GM21447 (cell line): ENCODE measurements around the gene SMIM27.

ENCODE experiments used
- ATAC-seq: cut with Tn5 transposase; IDR thresholded peaks from one replicate; pipeline ENCODE4 v1.9.1; 2021; ENCODE audit not compliant: unreplicated experiment

SMIM27 gene

DNA sequence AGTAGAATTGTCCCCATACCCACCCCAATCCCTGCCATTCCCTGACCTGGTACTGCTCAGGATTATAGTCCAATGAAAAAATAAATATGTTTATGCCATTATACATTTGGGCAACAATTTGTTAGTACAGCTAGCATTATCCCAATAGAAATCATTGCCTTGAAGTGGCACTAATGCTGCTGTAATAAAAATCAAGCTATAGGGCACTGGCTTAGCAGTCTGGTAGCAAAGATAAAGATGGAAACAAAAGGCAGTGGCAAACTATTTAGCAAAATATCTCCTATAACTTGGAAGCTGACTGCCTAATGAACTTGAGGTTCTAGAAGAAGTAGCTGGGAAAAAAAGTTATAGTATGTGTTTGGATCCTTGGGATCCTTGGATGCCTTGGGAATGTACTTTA, 2.5 kb downstream of the SMIM27 start:
- no peak for ATAC-seq

DNA sequence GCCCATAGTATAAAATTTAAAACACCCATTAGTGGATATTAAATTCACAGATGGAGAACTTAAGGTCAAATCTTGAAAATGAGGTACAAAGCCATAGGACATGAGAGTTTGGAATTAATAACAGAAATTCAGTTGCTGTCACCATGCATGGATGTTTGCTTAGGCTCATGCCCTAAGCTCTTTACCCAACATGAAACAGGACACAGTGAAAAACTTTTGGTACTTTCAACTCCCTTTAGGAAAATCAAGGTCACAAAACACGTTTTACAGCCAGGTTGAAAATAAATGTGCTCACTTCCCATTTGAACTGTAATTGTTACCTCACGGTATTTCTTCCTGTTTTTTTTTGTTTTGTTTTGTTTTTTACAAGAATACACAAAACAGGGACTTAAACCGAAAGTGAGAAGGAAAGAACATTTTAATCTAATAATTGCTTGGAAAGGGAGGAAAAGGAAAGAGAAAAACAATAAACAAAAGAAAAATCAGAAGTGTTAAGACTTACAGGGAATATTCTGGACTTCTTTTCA, 6.3 kb downstream of the SMIM27 start:
- ATAC-seq, result no peak

DNA sequence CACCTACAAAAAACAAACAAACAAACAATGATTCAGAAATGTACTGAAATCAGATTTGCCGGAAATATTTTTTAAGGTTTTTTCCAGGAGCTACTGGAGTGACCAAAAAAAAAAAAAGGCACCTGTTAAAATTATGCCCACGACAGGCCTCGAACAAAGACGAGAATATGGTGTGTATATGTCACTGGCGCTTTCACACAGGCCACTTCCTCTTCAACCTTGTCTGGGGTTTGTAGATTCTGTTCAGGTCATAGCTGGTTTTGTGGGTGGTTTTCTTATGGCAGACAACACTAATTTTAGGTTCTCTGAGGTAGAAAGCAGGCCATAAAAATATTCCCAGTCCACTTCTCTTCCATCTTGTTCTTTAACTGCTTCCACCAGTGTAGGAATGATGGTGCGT, 13.8 kb downstream of the SMIM27 start:
- ATAC-seq, result no peak

DNA sequence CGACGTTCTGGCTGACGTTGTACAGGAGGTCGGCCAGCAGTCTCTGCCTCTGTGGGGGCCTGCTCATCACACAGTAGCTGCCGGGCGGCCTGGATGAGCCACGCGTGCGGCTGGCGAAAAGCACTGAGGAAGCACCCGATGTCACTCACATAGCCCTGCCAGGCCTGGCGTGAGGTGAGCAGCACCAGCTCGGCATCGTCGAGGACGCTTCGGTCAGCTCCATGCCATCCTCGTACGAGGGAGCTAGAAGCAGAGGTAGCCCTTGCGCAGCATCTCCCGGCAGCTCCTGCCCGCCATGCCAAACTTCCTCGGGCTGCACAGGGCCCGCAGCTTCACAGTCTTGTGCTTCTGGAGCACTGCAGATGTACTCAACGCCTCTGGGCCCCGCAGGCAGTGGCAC, 14.6 kb downstream of the SMIM27 start:
- no peak for ATAC-seq

DNA sequence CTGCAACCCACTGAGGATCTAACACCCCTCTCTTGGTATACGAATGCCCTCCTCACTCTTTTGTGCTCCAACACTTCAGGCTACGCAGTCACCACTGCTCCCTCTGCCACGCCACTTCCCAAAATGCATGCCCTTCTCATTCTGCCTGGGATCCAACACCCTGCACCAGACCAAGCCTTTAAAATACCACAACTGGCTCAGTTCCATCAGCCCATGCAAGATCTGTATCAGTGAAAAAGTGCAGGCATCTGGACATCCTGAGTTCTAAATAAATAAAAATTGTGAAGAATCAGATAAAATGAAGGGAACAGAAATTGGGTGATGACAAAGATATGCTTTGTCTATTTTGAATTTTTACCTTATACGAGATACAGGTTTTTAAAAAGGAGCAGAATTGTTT, 18.1 kb downstream of the SMIM27 start:
- no peak for ATAC-seq

DNA sequence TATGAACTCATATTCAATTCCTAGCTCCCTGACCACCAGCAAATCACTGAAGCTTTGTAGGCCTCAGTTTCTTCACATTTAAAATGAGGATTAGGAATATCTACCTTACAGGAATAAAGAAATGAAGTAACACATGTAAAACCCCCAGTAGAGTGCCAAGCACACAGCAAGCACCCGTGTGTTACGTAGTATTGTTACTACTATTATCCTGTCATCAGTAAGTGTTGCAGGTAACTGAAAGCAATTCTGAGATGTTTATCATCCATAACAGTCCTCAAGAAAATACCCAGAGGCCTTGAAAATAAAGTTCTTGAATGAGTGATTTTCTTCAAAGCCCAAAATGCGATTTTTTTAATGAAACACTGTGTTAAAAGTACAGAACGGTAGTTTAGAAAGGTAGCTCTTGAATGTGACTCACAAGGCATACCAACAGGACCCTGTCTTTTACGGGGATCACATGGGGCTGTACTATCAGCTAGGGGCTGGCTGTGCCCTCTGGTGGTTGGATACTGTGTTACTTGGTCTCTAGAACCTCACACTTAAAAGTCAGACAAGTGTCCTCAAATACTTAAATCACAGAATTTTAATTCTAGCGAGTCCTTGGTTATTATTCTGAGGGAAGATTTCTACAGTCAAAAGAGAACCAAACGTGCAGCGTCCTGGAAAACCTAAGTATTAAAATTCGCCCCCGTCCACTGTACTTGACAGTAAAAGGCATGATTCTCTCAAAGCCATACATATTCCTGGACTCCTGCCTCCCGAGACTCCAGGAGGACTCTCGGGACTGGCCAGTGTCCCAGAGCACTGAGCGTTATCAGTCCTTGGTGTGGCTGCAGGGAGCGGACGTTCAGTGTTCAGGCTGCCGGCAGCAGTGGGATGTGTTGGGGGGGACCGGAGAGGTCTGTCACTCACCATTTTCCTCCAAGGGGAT, 20.1 kb downstream of the SMIM27 start:
- peak; percentile 94 for ATAC-seq

DNA sequence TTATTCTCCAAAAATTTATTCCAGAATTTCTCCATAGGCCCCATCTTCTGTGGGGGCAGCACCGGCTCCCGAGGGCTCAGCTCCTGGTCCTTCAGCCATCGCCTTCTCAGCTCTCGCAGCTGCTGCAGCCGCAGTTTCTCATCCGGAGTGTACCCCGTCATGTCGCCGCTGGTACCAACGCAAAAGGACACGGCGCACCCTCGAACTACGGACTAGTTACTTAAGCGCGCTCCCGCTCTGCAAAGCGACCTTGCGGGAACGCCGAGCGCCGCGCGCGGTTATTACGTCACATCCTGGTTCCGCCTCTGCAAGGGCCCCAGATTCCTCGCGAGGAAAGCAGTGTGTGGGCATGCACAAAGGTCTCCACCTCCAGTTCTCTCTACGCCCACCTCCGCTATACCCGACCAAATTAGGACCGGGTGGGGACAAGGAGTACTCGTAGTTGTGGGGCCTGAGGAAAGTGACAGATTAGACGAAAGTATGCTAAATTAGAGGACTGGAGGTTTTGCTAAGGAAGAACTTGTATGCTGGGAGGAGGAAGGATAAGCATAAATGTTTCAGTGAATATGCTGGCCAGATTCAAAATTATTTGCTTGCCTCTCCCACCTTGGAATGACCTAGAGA, 20.9 kb downstream of the SMIM27 start, which contains the start of gene NDUFB6:
NDUFB6 (minus strand) TSS at position 260 of the 624 bp plus-strand sequence; CDS start at position 161, 99 bp downstream.
- peak; percentile 77 for ATAC-seq

DNA sequence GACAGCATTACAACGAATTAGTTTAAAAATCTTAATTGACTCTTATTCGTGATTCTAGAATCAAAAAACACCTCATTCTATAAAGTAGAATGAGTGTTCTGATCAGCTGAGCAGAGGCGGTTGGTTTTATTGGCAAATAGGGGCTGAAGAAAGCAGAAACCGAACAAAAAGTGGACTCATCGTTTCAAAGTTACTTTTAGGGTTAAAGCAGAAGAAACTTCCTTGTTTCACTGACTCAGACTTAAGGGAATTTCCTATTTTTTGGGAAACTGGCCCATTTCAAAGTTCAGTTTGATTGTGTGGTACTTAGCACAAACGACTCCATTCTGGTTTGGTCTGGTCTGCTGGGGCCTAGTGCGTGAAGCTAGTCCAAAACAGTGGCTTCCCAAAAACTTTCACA, 21.7 kb downstream of the SMIM27 start:
- ATAC-seq, result no peak

DNA sequence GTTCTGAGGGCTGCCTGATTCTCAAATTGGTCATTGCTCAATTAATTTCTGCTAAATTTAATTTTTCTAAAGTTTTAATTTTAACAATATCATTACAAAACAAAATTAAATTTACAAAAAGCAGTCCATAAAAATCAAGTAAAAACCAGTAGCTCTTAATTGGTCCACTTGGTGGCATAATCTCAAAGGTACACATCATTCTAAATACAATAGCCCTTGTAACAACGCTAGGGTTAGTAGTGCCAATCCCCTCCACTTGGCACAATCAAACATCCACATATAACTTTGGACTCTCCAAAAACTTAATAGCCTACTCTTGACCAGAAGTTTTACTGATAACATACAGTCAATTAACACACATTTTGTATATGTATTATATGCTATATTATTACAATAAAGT, 22.7 kb downstream of the SMIM27 start:
- ATAC-seq, result no peak

DNA sequence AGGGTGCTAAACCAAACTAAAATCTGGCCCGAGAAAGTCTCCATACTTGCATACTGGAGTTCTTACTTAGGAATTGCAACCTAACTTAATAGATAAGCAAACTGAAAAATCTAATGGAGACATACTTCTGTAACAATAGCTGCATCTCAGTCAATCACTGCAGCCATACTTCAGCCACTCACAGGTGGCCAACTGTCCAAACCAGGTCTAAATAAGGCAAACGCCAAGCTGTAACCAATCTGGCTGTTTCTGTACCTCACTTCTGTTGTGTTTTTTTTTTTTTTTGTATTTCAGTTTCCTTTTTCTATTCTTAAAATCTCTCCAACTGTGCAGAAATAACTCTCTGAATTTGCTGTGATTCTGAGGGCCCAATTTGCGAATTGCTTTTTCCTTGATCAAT, 25.2 kb downstream of the SMIM27 start:
- ATAC-seq, result no peak

DNA sequence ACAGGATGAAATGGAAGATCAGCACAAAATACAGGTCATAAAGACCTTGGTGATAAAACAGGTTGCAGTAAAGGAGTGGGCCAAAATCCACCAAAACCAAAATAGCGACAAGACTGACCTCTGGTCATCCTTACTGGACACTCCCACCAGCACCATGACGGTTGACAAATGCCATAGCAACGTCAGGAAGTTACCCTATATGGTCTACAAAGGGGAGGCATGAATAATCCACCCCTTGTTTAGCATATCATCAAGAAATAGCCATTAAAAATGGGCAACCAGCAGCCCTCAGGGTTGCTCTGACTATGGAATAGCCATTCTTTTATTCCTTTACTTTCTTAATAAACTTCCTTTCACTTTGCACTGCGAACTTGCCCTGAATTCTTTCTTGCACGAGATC, 26.8 kb downstream of the SMIM27 start:
- no peak for ATAC-seq

DNA sequence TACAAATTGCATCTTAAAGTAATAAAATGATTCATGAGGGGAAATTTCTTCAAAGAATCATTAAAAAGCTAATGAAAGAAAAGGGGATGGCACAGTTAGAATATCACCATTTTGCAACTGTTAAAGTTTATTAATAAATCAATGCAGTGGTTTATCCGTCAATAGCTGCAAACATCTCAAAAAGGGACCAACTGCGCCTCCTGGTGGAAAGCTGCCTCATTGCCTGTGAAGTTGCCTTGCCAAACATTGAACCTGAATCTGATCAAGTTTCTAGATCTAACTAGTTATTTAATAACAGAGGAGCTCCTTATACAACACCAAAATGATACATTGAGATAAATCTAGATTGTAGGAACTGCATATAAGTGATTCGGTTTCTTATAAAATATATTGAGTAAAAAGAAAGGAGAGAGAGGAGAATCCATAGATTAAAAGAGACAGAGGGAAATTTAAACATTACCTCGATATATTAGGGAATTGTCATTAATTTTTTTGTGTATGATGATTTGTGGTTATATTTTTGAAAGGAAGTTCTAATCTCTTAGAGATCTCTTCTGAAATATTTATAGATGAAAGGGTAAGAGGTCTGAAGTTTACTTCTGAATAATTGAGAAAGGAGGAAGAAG, 27.7 kb downstream of the SMIM27 start:
- no peak for ATAC-seq

DNA sequence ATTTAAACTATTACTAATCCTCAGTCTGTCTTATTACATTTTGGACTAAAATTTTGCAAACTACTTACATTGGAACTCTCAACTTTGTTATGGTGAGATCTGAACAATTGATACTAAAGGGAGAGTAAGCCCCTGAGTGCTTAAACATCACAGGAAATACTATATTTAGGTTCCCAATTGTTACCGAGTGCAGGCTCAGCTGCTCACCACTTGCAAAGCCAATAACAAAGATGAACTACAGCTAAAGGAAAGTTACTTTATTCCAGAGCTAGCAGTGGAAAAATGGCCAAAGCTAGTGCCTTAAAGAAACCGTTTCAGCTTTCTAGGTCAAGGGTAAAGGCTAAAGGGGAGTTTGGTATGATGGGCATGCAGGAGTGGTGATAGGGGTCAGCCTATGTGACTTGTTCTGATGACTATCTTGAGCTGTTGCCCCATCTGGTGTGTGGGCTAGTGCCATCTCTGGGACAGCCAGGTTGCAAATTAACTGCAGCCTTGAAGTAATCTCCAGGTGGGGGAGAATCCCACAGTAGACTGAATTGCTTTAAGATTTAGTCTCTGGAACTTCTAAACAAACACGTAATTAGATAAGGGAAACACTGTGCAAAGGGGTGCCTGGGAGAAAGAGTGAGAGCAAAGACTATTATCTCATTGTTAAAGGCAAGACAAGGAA, 28.6 kb downstream of the SMIM27 start:
- no peak for ATAC-seq

DNA sequence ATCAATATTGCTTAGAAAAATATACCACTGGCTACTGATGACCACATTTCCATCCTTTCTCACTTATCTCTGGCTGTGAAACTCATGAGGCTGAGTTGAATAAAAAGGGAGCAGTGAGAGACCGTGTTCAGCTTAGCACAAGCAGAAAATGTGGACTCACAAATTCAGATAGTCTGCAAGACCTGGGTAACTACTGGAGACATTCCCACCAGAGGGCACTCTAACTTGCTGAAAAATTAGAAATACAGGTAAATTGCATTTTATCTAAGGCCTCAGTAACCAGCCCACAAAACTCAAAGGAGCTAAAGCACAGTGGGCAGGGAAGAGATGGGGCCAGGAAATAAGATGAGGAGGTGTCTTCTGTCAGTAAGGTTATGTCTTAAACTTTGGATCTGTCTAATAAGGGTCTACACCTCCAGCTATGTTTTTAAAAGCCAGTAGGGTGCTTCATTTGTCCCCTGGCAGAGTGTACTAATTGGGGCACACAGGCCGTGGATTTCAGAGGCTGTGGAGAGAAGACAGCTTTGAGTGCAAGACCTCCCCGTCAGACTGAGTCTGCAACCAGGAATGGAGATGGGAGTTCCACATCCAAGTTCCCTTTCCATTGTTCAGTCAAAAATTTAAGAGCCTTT, 29.5 kb downstream of the SMIM27 start:
- ATAC-seq, result no peak

DNA sequence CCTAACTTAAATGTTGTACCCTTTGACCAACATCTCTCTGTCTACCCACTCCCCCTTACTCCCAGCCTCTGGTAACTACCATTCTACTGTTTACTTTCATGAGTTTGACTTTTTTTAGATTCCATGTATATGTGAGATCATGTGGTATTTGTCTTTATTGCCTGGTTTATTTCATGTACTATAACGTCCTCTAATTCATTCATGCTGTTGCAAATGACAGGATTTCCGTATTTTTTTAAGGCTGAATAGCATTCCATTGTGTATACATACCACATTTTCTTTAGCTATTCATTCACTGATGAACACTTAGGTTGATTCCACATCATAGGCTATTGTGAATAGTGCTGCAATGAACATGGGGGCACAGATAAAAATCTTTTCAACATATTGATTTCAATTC, 32.7 kb downstream of the SMIM27 start:
- ATAC-seq, result no peak

DNA sequence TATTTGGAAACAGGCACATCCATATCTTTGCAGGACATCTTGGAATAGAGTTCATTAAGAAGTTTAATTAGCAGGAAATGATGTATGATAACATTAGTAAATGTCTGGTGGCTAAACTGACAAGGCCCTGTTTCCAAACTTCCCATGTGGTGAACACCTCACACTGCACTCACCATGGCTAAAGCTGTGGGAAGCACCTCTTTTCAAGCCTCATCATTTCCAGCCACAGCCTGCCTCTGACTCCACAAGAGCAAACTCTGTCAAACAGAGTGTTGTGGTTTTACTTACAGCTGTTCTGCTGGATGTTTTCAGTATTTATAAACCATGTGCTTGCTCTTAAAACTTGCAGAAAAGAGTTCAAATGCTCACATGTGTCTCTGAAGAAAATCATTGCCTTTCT, 35.8 kb downstream of the SMIM27 start:
- no peak for ATAC-seq

DNA sequence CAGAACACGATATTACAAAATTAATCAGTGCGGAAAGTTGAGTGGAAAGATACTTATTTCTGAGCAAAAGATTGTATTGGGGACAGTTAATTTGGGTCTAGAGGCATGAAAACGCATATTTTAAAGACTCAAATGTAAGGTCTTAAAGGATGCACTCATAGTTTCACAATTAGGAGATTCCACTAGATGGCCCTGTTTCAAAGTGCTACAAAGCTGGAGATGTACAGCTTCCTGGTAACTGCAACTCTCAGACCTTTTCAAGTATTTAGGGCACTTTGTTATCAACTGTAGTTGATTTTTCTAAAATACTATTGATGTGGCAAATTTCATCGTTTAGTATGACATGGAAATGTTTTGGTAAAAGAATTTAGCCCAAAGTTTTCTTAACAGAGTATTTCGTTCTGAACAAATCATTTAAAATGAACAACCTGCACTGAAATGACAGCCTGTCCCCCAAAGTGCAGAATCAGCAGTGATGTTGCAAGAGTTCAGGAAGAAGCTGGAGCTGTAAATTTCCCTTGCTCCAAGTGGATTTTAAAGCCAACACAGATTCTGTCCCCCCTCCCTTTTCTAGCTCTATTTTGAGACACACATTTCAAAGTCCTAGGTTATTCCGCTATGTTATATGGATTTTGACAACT, 37.1 kb downstream of the SMIM27 start:
- ATAC-seq, result no peak

DNA sequence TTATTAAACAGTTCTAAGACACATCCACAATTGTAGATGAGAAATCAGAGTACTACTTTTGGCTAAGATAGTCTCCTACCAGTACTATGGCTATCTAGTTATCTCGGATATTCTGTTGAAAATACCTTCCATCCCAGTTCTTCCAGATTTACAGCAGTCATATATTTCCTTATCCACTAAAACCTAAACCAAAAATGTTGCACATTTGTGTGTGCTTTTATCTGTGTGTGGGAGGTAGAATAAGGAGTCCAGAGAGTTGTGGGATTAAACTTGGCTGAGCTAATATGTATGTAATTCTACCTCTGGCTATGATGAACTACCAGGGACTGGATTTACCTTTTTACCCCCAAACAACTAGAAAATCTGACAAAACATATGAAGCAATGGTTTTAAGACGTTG, 38.3 kb downstream of the SMIM27 start:
- no peak for ATAC-seq

DNA sequence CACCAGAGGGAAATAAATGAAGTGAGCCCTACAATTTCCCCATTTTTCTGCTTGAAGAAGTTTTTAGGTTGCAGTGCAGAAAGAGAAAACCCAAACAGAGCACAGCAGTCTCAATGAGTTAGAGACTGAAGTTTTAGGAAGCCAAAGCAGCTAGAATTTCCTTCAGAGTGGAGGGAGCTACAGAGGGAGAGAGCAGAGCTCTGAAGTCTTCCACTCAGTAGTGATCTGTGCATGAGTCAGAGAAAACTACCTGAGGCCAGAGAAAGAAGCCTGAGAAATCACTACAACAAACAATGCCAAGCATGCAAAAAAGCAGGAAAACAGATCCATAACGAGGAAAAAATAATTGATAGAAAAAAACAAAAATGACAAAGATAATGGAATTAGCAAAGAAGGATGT, 38.8 kb downstream of the SMIM27 start:
- ATAC-seq, result no peak
